ENCODE data around the gene TIMP2.
A peak's percentile ranks its signal among the peaks of the same experiment; 100 is the strongest.

Gene TIMP2

GRCh38 chr17:78803186-78803845, 121.9 kb downstream of the TIMP2 start:
- Mint-ChIP-seq H3K4me1 (peaks cover 83% of the 10 kb centered on the region), H3K9me3 (no peaks in the 10 kb centered on the region), H3K4me3 (peak overlapping the region; percentile 67), H3K27ac (peak overlapping the region; percentile 87), H3K36me3 (peaks cover 100% of the 10 kb centered on the region)
- ATAC-seq = no peak
- no peak for DNase-seq (ENCODE audit: low spot score in 2 of 2)
